M059J (cell line): Measurements from ENCODE around the gene TTC28. TPM values are rescaled to one million over a fixed set of nuclear protein-coding genes. Genes with fewer than 3 reads are reported as not detected.

Source experiments
- DNase-seq: peaks from one replicate; pipeline ENCODE4 v3.0.0-alpha.2; 2012; ENCODE audit warnings: low read depth
- total RNA-seq: library from RNA; depleted of rRNA; stranded (reverse); fragments of >200 nt; shearing (Covaris generic); gene quantifications from 2 replicates; pipeline ENCODE4 v1.2.3, GENCODE V29; 2014; rRNA removed

The TTC28 gene
- total RNA-seq, 1 experiment from 2014 or later: 13.9 TPM

GRCh38 chr22:27933186-27933983, 746.3 kb downstream of the TTC28 start:
- no peak for DNase-seq

- DNase-seq: no peak
These were observed 749.1 kb downstream of the TTC28 start for GRCh38 chr22:27930331-27931060.

Other genes with a start within 250 kb of the TTC28 start
- gene CHEK2, start 62.0 kb upstream of the TTC28 start, total RNA-seq: 18.4 and 44.7 TPM in 2 replicates
- gene HSCB, start 62.2 kb upstream of the TTC28 start, total RNA-seq: 26.8 and 49.8 TPM in 2 replicates
- gene CCDC117, start 92.9 kb upstream of the TTC28 start, total RNA-seq: 24.4 and 35.2 TPM in 2 replicates
- gene XBP1, start 120.7 kb upstream of the TTC28 start, total RNA-seq: 170 and 177 TPM in 2 replicates
- gene ZNRF3, start 203.7 kb upstream of the TTC28 start, total RNA-seq: 2.5 and 5.1 TPM in 2 replicates